Loucy (cell line): ENCODE data around the gene CTDSPL.

ENCODE experiments used
- EZH2phosphoT487 ChIP-seq: fragments of 200-600 bp; IDR thresholded peaks from 2 replicates; pipeline ENCODE4 v1.6.1; 2018; ENCODE audit warnings: antibody characterized with exemption, mild to moderate bottlenecking, moderate library complexity, borderline replicate concordance
- TF ChIP-seq, protein P1 (sequence below): fragments of 200-600 bp; sonication (generic); conservative IDR thresholded peaks from 2 replicates; pipeline ENCODE4 v1.5.1; 2014; ENCODE audit warnings: mild to moderate bottlenecking, antibody characterized with exemption, low read length

DNA sequence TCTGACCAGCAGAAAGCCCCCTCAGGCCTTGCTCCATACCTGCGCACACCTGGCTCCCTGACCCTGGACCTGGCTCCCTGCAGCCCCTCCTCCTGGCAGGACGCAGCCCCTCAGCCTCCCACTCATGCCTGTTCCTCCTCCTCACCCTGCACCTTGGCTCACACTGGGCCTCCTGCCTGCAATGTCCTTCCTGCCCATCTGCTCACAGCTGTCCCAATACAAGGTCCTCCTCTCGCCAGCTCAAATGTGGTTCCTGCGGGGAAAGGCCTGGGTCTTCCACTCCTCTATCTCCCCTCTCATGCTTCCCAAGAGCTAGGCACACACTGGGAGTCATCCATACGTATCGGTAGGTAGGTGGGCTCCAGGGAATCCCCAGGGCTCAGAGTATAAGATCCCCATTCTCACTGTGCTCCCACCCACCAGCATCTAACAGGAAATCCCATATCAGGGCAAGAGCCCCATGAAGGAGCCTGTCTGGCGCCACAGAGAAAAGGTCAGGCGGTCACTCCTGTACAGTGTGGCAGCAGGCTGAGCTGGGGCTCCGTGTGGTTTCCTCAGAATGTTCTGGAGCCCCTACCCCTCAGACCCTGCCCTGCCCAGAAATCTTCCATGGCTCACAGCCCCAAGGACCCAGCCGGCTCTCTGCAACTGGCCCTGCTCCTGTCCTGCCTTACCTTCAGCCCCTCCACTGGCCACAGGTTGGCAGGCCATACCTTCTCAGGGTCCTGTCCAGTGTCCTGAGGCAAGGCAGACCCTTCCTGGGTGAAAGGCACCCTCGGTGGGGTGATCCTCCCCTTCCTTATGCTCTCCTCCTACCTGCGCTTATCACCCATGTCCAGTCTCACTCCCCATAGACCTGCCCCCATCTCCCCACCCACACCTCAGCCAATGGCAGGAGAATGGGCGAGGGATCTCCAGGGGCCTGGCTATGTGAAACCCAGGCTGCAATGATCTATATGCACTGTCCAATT lies 156.9 kb downstream of the CTDSPL start:
- TF ChIP-seq, protein P1, sequence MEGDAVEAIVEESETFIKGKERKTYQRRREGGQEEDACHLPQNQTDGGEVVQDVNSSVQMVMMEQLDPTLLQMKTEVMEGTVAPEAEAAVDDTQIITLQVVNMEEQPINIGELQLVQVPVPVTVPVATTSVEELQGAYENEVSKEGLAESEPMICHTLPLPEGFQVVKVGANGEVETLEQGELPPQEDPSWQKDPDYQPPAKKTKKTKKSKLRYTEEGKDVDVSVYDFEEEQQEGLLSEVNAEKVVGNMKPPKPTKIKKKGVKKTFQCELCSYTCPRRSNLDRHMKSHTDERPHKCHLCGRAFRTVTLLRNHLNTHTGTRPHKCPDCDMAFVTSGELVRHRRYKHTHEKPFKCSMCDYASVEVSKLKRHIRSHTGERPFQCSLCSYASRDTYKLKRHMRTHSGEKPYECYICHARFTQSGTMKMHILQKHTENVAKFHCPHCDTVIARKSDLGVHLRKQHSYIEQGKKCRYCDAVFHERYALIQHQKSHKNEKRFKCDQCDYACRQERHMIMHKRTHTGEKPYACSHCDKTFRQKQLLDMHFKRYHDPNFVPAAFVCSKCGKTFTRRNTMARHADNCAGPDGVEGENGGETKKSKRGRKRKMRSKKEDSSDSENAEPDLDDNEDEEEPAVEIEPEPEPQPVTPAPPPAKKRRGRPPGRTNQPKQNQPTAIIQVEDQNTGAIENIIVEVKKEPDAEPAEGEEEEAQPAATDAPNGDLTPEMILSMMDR = no peak
- TF ChIP-seq EZH2phosphoT487 = no peak
